WTC11 (cell line): ENCODE results near the gene FAM20A.

ENCODE experiments used
- ATF2 ChIP-seq: sonication (generic); formaldehyde crosslinking; IDR thresholded peaks from 2 replicates; pipeline ENCODE4 v1.8.1; 2022; ENCODE audit warnings: low read depth, missing genetic modification reagents, borderline replicate concordance
- CTCF ChIP-seq: fragments of 200-600 bp; IDR thresholded peaks from 2 replicates; pipeline ENCODE4 v1.8.0; 2022; ENCODE audit warnings: antibody characterized with exemption
- FOXJ3 ChIP-seq: sonication (generic); formaldehyde crosslinking; IDR thresholded peaks from 2 replicates; pipeline ENCODE4 v1.9.0; 2021; ENCODE audit warnings: missing genetic modification reagents, mild to moderate bottlenecking, borderline replicate concordance
- NFYB ChIP-seq: sonication (generic); formaldehyde crosslinking; conservative IDR thresholded peaks from 2 replicates; pipeline ENCODE4 v1.8.0; 2022; ENCODE audit warnings: low read depth, missing genetic modification reagents
- NR2C2 ChIP-seq: sonication (generic); formaldehyde crosslinking; IDR thresholded peaks from 2 replicates; pipeline ENCODE4 v1.8.0; 2022; ENCODE audit warnings: mild to moderate bottlenecking, missing genetic modification reagents
- PRDM15 ChIP-seq: sonication (generic); formaldehyde crosslinking; IDR thresholded peaks from 2 replicates; pipeline ENCODE4 v1.8.0; 2022; ENCODE audit warnings: missing genetic modification reagents
- PREB ChIP-seq: sonication (generic); formaldehyde crosslinking; IDR thresholded peaks from 2 replicates; pipeline ENCODE4 v1.8.1; 2022; ENCODE audit warnings: mild to moderate bottlenecking, missing genetic modification reagents, moderate library complexity, borderline replicate concordance
- SP1 ChIP-seq: sonication (generic); formaldehyde crosslinking; conservative IDR thresholded peaks from 2 replicates; pipeline ENCODE4 v1.8.1; 2022; ENCODE audit warnings: missing genetic modification reagents
- USF2 ChIP-seq: sonication (generic); formaldehyde crosslinking; IDR thresholded peaks from 2 replicates; pipeline ENCODE4 v1.8.1; 2023; ENCODE audit warnings: mild to moderate bottlenecking, missing genetic modification reagents, moderate library complexity
- ZNF121 ChIP-seq: sonication (generic); formaldehyde crosslinking; IDR thresholded peaks from 2 replicates; pipeline ENCODE4 v1.8.0; 2023; ENCODE audit warnings: missing genetic modification reagents
- ZNF416 ChIP-seq: fragments of 250-450 bp; sonication (Bioruptor Pico); IDR thresholded peaks from 2 replicates; pipeline ENCODE4 v1.9.0; 2021; ENCODE audit warnings: mild to moderate bottlenecking, inconsistent platforms

GRCh38 chr17:68595986-68596385 is 5.2 kb downstream of the FAM20A start:
- TF ChIP-seq ATF2 (no peak), NR2C2 (CRISPR knock-in tag) (no peak), CTCF (no peak), PRDM15 (CRISPR knock-in tag) (no peak), PREB (CRISPR knock-in tag) (no peak), NFYB (CRISPR knock-in tag) (no peak), USF2 (no peak), SP1 (CRISPR knock-in tag) (no peak), ZNF416 (CRISPR knock-in tag) (no peak), ZNF121 (no peak), FOXJ3 (no peak)
